CD14-positive monocyte (primary cell): ENCODE measurements around the gene FALEC. TPM values are rescaled to one million over a fixed set of nuclear protein-coding genes. Genes with fewer than 3 reads are reported as not detected.

Source experiments
- DNase-seq, 3 donors: peaks; one replicate each; pipeline ENCODE4 v3.0.0-alpha.2; 2011 to 2022
- H2AFZ ChIP-seq: 2 replicates; pipeline ENCODE4 v1.6.0; 2012; ENCODE audit warnings: mild to moderate bottlenecking, low read depth, low read length, inconsistent platforms; ENCODE audit not compliant: insufficient read depth, poor library complexity, severe bottlenecking
- H3K27ac ChIP-seq, 2 donors: 1 replicate in 1 of 2; 2 replicates in 1 of 2; pipeline ENCODE4 v1.5.1; 2012 to 2013; ENCODE audit warnings: low read length in 2 of 2, control low read depth in 1 of 2, inconsistent platforms in 1 of 2, low read depth in 1 of 2, mild to moderate bottlenecking in 1 of 2
- H3K27me3 ChIP-seq, 2 donors: one replicate each; pipeline versions ENCODE4 v1.6.0 to v1.6.1; 2011 to 2013; ENCODE audit warnings: low read length in 2 of 2; ENCODE audit not compliant: control insufficient read depth in 2 of 2, insufficient read depth in 2 of 2
- H3K36me3 ChIP-seq, 2 donors: replicated peaks in 1 of 2; 1 replicate in 1 of 2; 2 replicates in 1 of 2; pipeline versions ENCODE4 v1.5.1 to v1.6.1; 2012 to 2013; ENCODE audit warnings: low read length in 2 of 2, control low read depth in 1 of 2, inconsistent platforms in 1 of 2, mild to moderate bottlenecking in 1 of 2; ENCODE audit not compliant: insufficient read depth in 2 of 2, control insufficient read depth in 1 of 2
- H3K4me1 ChIP-seq, 2 donors: 1 replicate in 1 of 2; 2 replicates in 1 of 2; pipeline versions ENCODE4 v1.5.1 to v1.6.1; 2012 to 2013; ENCODE audit warnings: low read length in 2 of 2, control low read depth in 1 of 2, inconsistent platforms in 1 of 2, mild to moderate bottlenecking in 1 of 2, moderate library complexity in 1 of 2; ENCODE audit not compliant: insufficient read depth in 2 of 2, control insufficient read depth in 1 of 2
- H3K4me2 ChIP-seq: replicated peaks from 2 replicates; pipeline ENCODE3; 2012; ENCODE audit warnings: low read length, moderate library complexity, mild to moderate bottlenecking; ENCODE audit not compliant: poor library complexity, severe bottlenecking; ENCODE audit errors: extremely low read depth
- H3K4me3 ChIP-seq, 3 experiments: fragments of 200-600 bp in 1 of 3; sonication (generic) in 1 of 3; replicated peaks in 1 of 3; 1 replicate in 2 of 3; 2 replicates in 1 of 3; pipeline ENCODE4 v1.5.1; 2011 to 2013; ENCODE audit warnings: low read length in 3 of 3, mild to moderate bottlenecking in 3 of 3, control low read depth in 2 of 3, low read depth in 2 of 3, inconsistent platforms in 1 of 3, moderate library complexity in 1 of 3
- H3K79me2 ChIP-seq: 2 replicates; pipeline ENCODE4 v1.6.0; 2012; ENCODE audit warnings: mild to moderate bottlenecking, control low read depth, inconsistent platforms, low read length, moderate library complexity; ENCODE audit not compliant: insufficient read depth
- H3K9ac ChIP-seq: 2 replicates; pipeline ENCODE4 v1.6.0; 2017; ENCODE audit warnings: low read length, mild to moderate bottlenecking; ENCODE audit not compliant: insufficient read depth, poor library complexity, severe bottlenecking
- H3K9me3 ChIP-seq, 2 donors: replicated peaks in 1 of 2; 1 replicate in 1 of 2; 2 replicates in 1 of 2; pipeline versions ENCODE4 v1.5.1 to v1.6.1; 2012 to 2013; ENCODE audit warnings: low read length in 2 of 2, control low read depth in 1 of 2; ENCODE audit not compliant: control insufficient read depth in 1 of 2, insufficient read depth in 1 of 2
- H4K20me1 ChIP-seq: 2 replicates; pipeline ENCODE4 v1.6.0; 2012; ENCODE audit warnings: mild to moderate bottlenecking, low read length, control low read depth, moderate library complexity; ENCODE audit not compliant: insufficient read depth
- H3K27ac Mint-ChIP-seq, 7 donors: one replicate each; pipeline ENCODE4 v1.8.0; 2020; ENCODE audit warnings: mild to moderate bottlenecking in 7 of 7, mixed read lengths in 7 of 7, moderate library complexity in 6 of 7, inconsistent platforms in 2 of 7
- H3K27me3 Mint-ChIP-seq, 3 donors: one replicate each; pipeline ENCODE4 v1.8.0; 2021 to 2022; ENCODE audit warnings: low read depth in 3 of 3, mild to moderate bottlenecking in 3 of 3, mixed read lengths in 3 of 3, moderate library complexity in 3 of 3, inconsistent platforms in 1 of 3
- H3K36me3 Mint-ChIP-seq, 2 donors: one replicate each; pipeline ENCODE4 v1.8.0; 2020; ENCODE audit warnings: mixed read lengths in 2 of 2, inconsistent platforms in 1 of 2, mild to moderate bottlenecking in 1 of 2
- H3K4me1 Mint-ChIP-seq: one replicate; pipeline ENCODE4 v1.8.0; 2020; ENCODE audit warnings: mild to moderate bottlenecking, mixed read lengths
- H3K4me3 Mint-ChIP-seq, 2 donors: one replicate each; pipeline ENCODE4 v1.8.0; 2020; ENCODE audit warnings: mild to moderate bottlenecking in 2 of 2, mixed read lengths in 2 of 2, moderate library complexity in 1 of 2
- H3K9me3 Mint-ChIP-seq, 7 donors: one replicate each; pipeline ENCODE4 v1.8.0; 2020 to 2022; ENCODE audit warnings: mixed read lengths in 7 of 7, mild to moderate bottlenecking in 6 of 7, moderate library complexity in 6 of 7, inconsistent platforms in 2 of 7
- WGBS: methylation state at CpG from one replicate; pipeline ENCODE4 v1.1.5; 2013; ENCODE audit warnings: missing lambda C conversion rate; ENCODE audit not compliant: insufficient coverage; 5-methylcytosine and 5-hydroxymethylcytosine counted together
- intact Hi-C, 2 donors: fragments of 100-400 bp; cut with micrococcal nuclease; formaldehyde crosslinking; loops; one replicate each; pipeline versions ENCODE4 v1.15.0 to v1.15.1; 2023
- polyA plus RNA-seq, 3 donors: library from polyadenylated mRNA; depleted of rRNA in 1 of 3; unstranded in 2 of 3; stranded (reverse) in 1 of 3; fragments of 300-500 nt in 2 of 3; fragments of >200 nt in 1 of 3; fragmentation: Illumina TruSeq in 2 of 3; gene quantifications; 1 replicate in 2 of 3; 2 replicates in 1 of 3; pipeline ENCODE4 v1.2.3, GENCODE V29; 2012 to 2021
- TF ChIP-seq, protein P1 (sequence below): fragments of 200-600 bp; IDR thresholded peaks from one replicate; pipeline ENCODE4 v1.8.0; 2022; ENCODE audit warnings: antibody characterized with exemption, mild to moderate bottlenecking

The FALEC gene
- polyA plus RNA-seq, 3 donors = not detected

DNA sequence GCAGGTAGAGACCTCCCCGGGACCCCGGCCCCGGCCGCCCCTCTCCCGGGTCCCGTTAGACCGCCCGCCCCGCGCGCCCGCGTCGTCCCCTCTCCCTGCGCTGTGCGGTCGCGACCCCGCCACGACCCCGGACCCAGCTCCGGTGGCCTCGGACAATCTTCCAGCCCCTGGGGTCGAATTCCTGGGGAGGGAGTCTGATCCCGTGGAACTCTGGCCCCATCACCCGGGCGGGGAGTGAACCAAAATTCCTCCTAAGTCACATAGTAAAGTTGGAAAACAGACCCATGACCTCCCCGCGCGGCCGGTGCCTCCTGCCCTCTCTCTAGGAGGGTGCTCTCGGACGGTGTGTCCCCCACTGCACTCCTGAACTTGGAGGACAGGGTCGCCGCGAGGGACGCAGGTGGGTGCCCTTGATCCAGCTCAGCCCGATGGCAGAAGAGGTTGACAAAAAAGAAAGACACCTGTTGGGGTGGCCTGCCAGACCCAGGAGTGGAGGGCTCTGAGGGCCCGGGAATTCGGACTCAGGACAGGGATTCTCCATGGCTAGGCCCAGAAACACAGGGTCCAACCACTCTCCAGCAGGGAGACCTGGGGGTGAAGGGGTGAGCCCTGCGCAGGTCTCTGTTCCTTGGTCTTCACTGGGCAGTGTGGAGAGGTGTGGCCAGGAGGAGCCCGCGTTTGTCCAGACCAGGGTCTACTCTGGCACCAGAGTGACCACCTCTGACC, 34.1 kb downstream of the FALEC start:
- 51% methylated on average over 22 of the region's 43 CpGs for WGBS
- Histone ChIP-seq H3K4me1 (peaks cover 61 to 62% of the 10 kb centered on the region in 2 donors), H3K79me2 (peaks cover 42% of the 10 kb centered on the region), H3K27ac (peak overlapping the region; percentile 36 to 72), H3K4me3 (peak overlapping the region; percentile 52 to 86 (median 68)), H3K4me2 (peak overlapping the region; percentile 94), H3K36me3 (peaks cover 6 to 10% of the 10 kb centered on the region in 2 donors), H3K9me3 (no peaks in the 10 kb centered on the region), H2AFZ (no peak overlapping the region), H3K27me3 (peaks cover 0 to 3% of the 10 kb centered on the region in 2 donors), H3K9ac (peak overlapping the region; percentile 78), H4K20me1 (no peaks in the 10 kb centered on the region)
- DNase-seq = peak in 1 of 3 donors; percentile 18
- intact Hi-C loops = loop anchor here in 1 of 2 donors (10.0 kb wide), 2 partner anchors 65 to 285 kb away; partner anchors contain the start of genes APH1A and TARS2
- Mint-ChIP-seq H3K27me3 (peaks cover 6 to 10% (median 6%) of the 10 kb centered on the region in 3 donors), H3K36me3 (peaks cover 9 to 11% of the 10 kb centered on the region in 2 donors), H3K27ac (peak overlapping the region; percentile 76 to 94 (median 90)), H3K9me3 (peaks cover 0 to 2% (median 0%) of the 10 kb centered on the region in 7 donors), H3K4me3 (peak overlapping the region; percentile 88 to 95), H3K4me1 (peaks cover 57% of the 10 kb centered on the region)
- TF ChIP-seq, protein P1, sequence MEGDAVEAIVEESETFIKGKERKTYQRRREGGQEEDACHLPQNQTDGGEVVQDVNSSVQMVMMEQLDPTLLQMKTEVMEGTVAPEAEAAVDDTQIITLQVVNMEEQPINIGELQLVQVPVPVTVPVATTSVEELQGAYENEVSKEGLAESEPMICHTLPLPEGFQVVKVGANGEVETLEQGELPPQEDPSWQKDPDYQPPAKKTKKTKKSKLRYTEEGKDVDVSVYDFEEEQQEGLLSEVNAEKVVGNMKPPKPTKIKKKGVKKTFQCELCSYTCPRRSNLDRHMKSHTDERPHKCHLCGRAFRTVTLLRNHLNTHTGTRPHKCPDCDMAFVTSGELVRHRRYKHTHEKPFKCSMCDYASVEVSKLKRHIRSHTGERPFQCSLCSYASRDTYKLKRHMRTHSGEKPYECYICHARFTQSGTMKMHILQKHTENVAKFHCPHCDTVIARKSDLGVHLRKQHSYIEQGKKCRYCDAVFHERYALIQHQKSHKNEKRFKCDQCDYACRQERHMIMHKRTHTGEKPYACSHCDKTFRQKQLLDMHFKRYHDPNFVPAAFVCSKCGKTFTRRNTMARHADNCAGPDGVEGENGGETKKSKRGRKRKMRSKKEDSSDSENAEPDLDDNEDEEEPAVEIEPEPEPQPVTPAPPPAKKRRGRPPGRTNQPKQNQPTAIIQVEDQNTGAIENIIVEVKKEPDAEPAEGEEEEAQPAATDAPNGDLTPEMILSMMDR = no peak

DNA sequence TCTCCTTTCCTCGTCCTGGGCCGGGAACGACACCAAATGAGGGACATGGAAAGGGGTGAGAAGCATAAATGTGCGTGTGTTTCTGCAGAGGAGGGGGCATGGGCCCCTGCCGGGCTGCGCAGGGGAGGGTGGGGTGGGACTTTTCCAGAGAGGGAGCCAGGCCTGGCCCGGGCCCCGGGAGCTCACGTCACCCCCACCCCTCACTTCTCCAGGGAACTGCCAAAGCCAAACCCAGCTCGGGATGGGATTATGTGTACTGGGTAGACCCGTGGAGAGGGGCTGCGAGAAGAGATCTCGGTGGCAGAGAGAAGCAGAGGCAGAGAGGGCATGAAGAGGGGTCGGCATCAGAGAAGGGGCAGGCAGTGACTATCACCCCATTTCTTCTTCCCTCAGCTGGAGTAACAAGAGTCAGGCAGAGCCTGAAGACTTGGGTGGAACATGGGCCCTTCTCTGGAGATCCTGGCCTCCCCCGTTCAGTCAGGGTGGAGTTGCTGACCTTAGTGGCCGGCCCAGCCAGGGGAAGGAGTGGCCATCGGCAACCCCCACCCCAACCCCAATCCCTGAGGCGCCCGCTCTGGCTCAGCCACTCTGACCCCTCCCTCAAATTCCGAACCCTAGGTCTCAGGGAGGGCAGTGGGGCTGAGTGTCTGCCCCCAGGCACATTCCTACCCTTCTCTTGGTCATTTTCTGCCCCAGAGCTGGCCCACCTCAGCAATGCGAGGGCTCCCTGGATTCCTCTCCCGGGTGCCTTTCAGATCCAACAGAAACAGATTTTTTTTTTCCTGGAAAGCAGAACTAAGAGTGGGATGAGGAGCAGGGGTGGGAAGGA, 34.9 kb downstream of the FALEC start:
- H3K4me3 Mint-ChIP-seq = peak overlapping the region; percentile 88 to 95
- H3K27ac Mint-ChIP-seq = peak overlapping the region; percentile 86 to 99 (median 97)
- Histone ChIP-seq H3K27ac (peak overlapping the region; percentile 80 to 82), H3K9me3 (no peaks in the 10 kb centered on the region), H3K4me2 (peak overlapping the region; percentile 94), H3K36me3 (peaks cover 9 to 18% of the 10 kb centered on the region in 2 donors), H3K4me1 (peaks cover 61 to 62% of the 10 kb centered on the region in 2 donors), H3K9ac (peak overlapping the region; percentile 78), H3K79me2 (peaks cover 45% of the 10 kb centered on the region), H2AFZ (no peak overlapping the region), H3K27me3 (peaks cover 0 to 1% of the 10 kb centered on the region in 2 donors), H3K4me3 (peak overlapping the region; percentile 52 to 86 (median 68)), H4K20me1 (peaks cover 3% of the 10 kb centered on the region)
- peaks cover 0 to 2% (median 0%) of the 10 kb centered on the region in 7 donors for H3K9me3 Mint-ChIP-seq
- H3K4me1 Mint-ChIP-seq = peaks cover 57% of the 10 kb centered on the region
- TF ChIP-seq, protein P1 = no peak
- H3K36me3 Mint-ChIP-seq = peaks cover 16 to 17% of the 10 kb centered on the region in 2 donors
- peaks cover 3 to 10% (median 4%) of the 10 kb centered on the region in 3 donors for H3K27me3 Mint-ChIP-seq
- intact Hi-C loops = loop anchor here in 1 of 2 donors (10.0 kb wide), 2 partner anchors 66 to 286 kb away; partner anchors contain the start of genes APH1A and TARS2
- no peak for DNase-seq
- WGBS = no CpG with 5 or more reads among the region's 22 CpGs
